Embryonic facial prominence (tissue), 1 donor: Measurements from ENCODE around the gene CLDN34.
A peak's percentile ranks its signal among the peaks of the same experiment; 100 is the strongest.

Experiments
- DNase-seq: peaks from one replicate; pipeline ENCODE4 v3.0.0-alpha.2; 2016; ENCODE audit errors: extremely low spot score

CLDN34 gene

GRCh38 chrX:9980927-9981326 is 13.8 kb downstream of the CLDN34 start:
- DNase-seq = no peak

- DNase-seq = no peak
Measured at GRCh38 chrX:9983441-9983840, 16.3 kb downstream of the CLDN34 start.

GRCh38 chrX:9983846-9984245 is 16.7 kb downstream of the CLDN34 start:
- DNase-seq = no peak

GRCh38 chrX:9988762-9989161 is 21.6 kb downstream of the CLDN34 start:
- no peak for DNase-seq

- no peak for DNase-seq
Measured at GRCh38 chrX:9992061-9992460, 24.9 kb downstream of the CLDN34 start.

GRCh38 chrX:9992724-9993123 is 25.6 kb downstream of the CLDN34 start:
- no peak for DNase-seq

GRCh38 chrX:9995855-9996339 is 28.7 kb downstream of the CLDN34 start:
- DNase-seq = no peak

GRCh38 chrX:9997041-9997440 is 29.9 kb downstream of the CLDN34 start:
- DNase-seq = no peak

- no peak for DNase-seq
Measured at GRCh38 chrX:9997524-9997923, 30.4 kb downstream of the CLDN34 start.

- DNase-seq = no peak
Measured at GRCh38 chrX:10001496-10001895, 34.3 kb downstream of the CLDN34 start.

- no peak for DNase-seq
Measured at GRCh38 chrX:10004832-10005475, 37.8 kb downstream of the CLDN34 start.

GRCh38 chrX:10006086-10006485 is 38.9 kb downstream of the CLDN34 start:
- DNase-seq = no peak

GRCh38 chrX:10006770-10007169 is 39.6 kb downstream of the CLDN34 start:
- DNase-seq = no peak

- no peak for DNase-seq
Measured at GRCh38 chrX:10007621-10008020, 40.5 kb downstream of the CLDN34 start.

GRCh38 chrX:10008483-10009056 is 41.4 kb downstream of the CLDN34 start:
- no peak for DNase-seq

GRCh38 chrX:10009741-10010140 is 42.6 kb downstream of the CLDN34 start:
- no peak for DNase-seq

GRCh38 chrX:10010686-10011085 is 43.5 kb downstream of the CLDN34 start:
- no peak for DNase-seq

GRCh38 chrX:10011261-10011931 is 44.2 kb downstream of the CLDN34 start:
- DNase-seq = no peak

GRCh38 chrX:10011991-10012390 is 44.8 kb downstream of the CLDN34 start:
- no peak for DNase-seq

- DNase-seq = peak; percentile 75
Measured at GRCh38 chrX:10014462-10015354, 47.5 kb downstream of the CLDN34 start.

- DNase-seq = no peak
Measured at GRCh38 chrX:10015355-10015722, 48.2 kb downstream of the CLDN34 start.
